HEK293 (cell line): ENCODE results near the gene SLC30A5.

ENCODE experiments used
- CTCF ChIA-PET: fragments of 350-600 bp; formaldehyde crosslinking; extraction: SDS; loops from one replicate; lab custom pipeline; 2021; ENCODE audit warnings: antibody characterized with exemption; lab: Yijun Ruan, JAX
- POLR2A ChIA-PET: fragments of 300-600 bp; formaldehyde crosslinking; extraction: SDS; loops from one replicate; lab custom pipeline; 2020; ENCODE audit warnings: antibody characterized with exemption, inconsistent platforms; lab: Yijun Ruan, JAX
- H3K27ac ChIP-seq: fragments of 200-500 bp; sonication (Bioruptor generic); 2 replicates; pipeline ENCODE4 v1.5.1; 2014; ENCODE audit warnings: low read depth, low read length, control low read depth, inconsistent platforms; ENCODE audit errors: extremely low read depth
- H3K36me3 ChIP-seq, 2 experiments: fragments of 200-500 bp in 1 of 2; sonication (Bioruptor generic) in 1 of 2; 1 replicate in 1 of 2; 2 replicates in 1 of 2; pipeline ENCODE4 v1.5.1; 2014 to 2017; ENCODE audit warnings: inconsistent platforms in 2 of 2, low read length in 2 of 2; ENCODE audit not compliant: control insufficient read depth in 2 of 2, insufficient read depth in 1 of 2
- H3K4me1 ChIP-seq: fragments of 200-500 bp; sonication (Bioruptor generic); 2 replicates; pipeline ENCODE4 v1.5.1; 2014; ENCODE audit warnings: mild to moderate bottlenecking, low read length, inconsistent platforms; ENCODE audit not compliant: control insufficient read depth, insufficient read depth
- H3K4me3 ChIP-seq: 2 replicates; pipeline ENCODE4 v1.5.1; 2011; ENCODE audit warnings: low read depth, mild to moderate bottlenecking, control low read depth, low read length, moderate library complexity
- H3K9me3 ChIP-seq: fragments of 200-500 bp; sonication (Bioruptor generic); 2 replicates; pipeline ENCODE4 v1.5.1; 2014; ENCODE audit warnings: low read depth, low read length, inconsistent platforms; ENCODE audit not compliant: control insufficient read depth, insufficient read depth
- SETDB1 ChIP-seq: IDR thresholded peaks from one replicate; pipeline ENCODE4 v1.6.1; 2017; ENCODE audit warnings: mild to moderate bottlenecking, low read length, moderate library complexity, mixed read lengths; ENCODE audit not compliant: insufficient read length
- SP7 ChIP-seq: fragments of 450-650 bp; formaldehyde crosslinking; IDR thresholded peaks from 2 replicates; pipeline ENCODE4 v1.5.1; 2016; ENCODE audit warnings: missing biosample characterization, missing genetic modification characterization
- ZNF548 ChIP-seq: fragments of 450-650 bp; formaldehyde crosslinking; IDR thresholded peaks from 2 replicates; pipeline ENCODE4 v1.5.1; 2016; ENCODE audit warnings: missing biosample characterization, missing genetic modification characterization
- ZNF558 ChIP-seq: fragments of 450-650 bp; formaldehyde crosslinking; IDR thresholded peaks from 2 replicates; pipeline ENCODE4 v1.5.1; 2016; ENCODE audit warnings: missing biosample characterization, missing genetic modification characterization
- ZNF664 ChIP-seq: fragments of 450-650 bp; formaldehyde crosslinking; IDR thresholded peaks from 2 replicates; pipeline ENCODE4 v1.5.1; 2016; ENCODE audit warnings: missing biosample characterization, missing genetic modification characterization
- ZNF670 ChIP-seq: fragments of 450-650 bp; formaldehyde crosslinking; IDR thresholded peaks from 2 replicates; pipeline ENCODE4 v1.5.1; 2016; ENCODE audit warnings: missing biosample characterization, missing genetic modification characterization, low read depth
- TF ChIP-seq, protein P1 (sequence below): fragments of 450-650 bp; formaldehyde crosslinking; IDR thresholded peaks from 2 replicates; pipeline ENCODE4 v1.5.1; 2016; ENCODE audit warnings: missing biosample characterization, missing genetic modification characterization, low read depth
- TF ChIP-seq, protein P2 (sequence below): fragments of 450-650 bp; formaldehyde crosslinking; IDR thresholded peaks from 2 replicates; pipeline ENCODE4 v1.5.1; 2016; ENCODE audit warnings: missing biosample characterization, missing genetic modification characterization
- TF ChIP-seq, protein P3 (sequence below): fragments of 450-650 bp; formaldehyde crosslinking; IDR thresholded peaks from 2 replicates; pipeline ENCODE4 v1.5.0; 2017; ENCODE audit warnings: missing biosample characterization, missing genetic modification characterization, borderline replicate concordance
- TF ChIP-seq, protein P4 (sequence below): fragments of 450-650 bp; formaldehyde crosslinking; IDR thresholded peaks from 2 replicates; pipeline ENCODE4 v1.5.1; 2016; ENCODE audit warnings: missing biosample characterization, missing genetic modification characterization

The SLC30A5 gene

DNA sequence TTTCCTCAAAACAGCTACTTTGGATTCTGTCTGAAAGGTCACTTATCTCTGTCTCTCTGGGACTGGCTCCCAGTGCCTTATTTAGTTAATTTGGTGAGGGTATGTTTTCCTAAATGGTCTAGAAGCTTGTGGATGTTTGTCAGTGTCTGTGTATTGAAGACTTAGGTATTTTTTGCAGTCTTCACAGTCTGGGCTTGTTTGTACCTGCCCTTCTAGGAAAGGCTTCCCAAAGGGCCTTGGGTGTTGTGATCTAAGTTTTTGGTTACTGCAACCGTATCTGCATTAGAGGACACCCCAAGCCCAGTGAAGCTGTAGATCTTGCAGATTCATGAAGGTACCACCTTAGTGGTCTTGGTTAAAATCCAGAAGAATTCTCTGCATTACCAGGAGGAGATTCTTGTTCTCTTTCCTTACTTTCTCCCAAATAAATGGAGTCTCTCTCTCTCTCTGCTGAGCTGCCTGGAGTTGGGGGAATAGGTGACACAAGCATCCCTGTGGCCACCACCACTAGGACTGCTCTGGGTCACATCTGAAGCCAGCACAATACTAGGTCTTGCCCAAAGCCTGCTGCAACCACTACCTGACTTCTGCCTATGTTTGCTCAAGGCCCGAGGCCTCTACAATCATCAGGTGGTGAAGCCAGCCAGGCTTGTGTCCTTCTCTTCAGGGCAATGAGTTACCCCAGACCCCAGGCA lies 55.3 kb downstream of the SLC30A5 start:
- CTCF ChIA-PET, result no interaction called here
- no peak overlapping the region for H3K27ac ChIP-seq
- no peak for TF ChIP-seq ZNF548 (tag by site-specific recombination)
- TF ChIP-seq, all 188 proteins: peak for 0
- no peaks in the 10 kb centered on the region for H3K36me3 ChIP-seq
- POLR2A ChIA-PET, result no interaction called here
- H3K9me3 ChIP-seq, result no peaks in the 10 kb centered on the region
- no peak overlapping the region for H3K4me3 ChIP-seq
- no peaks in the 10 kb centered on the region for H3K4me1 ChIP-seq

DNA sequence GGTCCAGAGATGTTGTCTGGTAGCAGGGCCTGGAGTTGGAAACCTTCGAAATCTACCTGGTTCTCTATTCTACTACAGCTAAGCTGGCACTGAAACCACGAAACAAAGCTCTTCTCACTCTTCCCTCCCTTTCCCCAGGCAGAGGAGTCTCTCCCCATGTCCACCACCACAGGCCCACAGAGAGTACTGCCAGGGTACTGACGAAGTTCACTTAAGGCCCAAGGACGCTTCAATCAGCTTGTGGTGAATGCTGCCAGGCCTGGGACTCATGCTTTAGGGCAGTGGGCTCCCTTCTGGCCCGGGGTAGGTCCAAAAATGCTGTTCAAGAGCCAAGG lies 55.8 kb downstream of the SLC30A5 start:
- H3K4me3 ChIP-seq, result no peak overlapping the region
- H3K9me3 ChIP-seq, result no peaks in the 10 kb centered on the region
- ChIA-PET POLR2A (no interaction called here), CTCF (no interaction called here)
- H3K36me3 ChIP-seq, result no peaks in the 10 kb centered on the region
- H3K4me1 ChIP-seq, result no peaks in the 10 kb centered on the region
- TF ChIP-seq ZNF664 (tag by site-specific recombination) (no peak), SETDB1 (no peak), ZNF558 (tag by site-specific recombination) (no peak), SP7 (tag by site-specific recombination) (no peak), ZNF670 (no peak)
- TF ChIP-seq, protein P1, sequence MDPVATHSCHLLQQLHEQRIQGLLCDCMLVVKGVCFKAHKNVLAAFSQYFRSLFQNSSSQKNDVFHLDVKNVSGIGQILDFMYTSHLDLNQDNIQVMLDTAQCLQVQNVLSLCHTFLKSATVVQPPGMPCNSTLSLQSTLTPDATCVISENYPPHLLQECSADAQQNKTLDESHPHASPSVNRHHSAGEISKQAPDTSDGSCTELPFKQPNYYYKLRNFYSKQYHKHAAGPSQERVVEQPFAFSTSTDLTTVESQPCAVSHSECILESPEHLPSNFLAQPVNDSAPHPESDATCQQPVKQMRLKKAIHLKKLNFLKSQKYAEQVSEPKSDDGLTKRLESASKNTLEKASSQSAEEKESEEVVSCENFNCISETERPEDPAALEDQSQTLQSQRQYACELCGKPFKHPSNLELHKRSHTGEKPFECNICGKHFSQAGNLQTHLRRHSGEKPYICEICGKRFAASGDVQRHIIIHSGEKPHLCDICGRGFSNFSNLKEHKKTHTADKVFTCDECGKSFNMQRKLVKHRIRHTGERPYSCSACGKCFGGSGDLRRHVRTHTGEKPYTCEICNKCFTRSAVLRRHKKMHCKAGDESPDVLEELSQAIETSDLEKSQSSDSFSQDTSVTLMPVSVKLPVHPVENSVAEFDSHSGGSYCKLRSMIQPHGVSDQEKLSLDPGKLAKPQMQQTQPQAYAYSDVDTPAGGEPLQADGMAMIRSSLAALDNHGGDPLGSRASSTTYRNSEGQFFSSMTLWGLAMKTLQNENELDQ (tag by site-specific recombination), result no peak
- TF ChIP-seq, protein P2, sequence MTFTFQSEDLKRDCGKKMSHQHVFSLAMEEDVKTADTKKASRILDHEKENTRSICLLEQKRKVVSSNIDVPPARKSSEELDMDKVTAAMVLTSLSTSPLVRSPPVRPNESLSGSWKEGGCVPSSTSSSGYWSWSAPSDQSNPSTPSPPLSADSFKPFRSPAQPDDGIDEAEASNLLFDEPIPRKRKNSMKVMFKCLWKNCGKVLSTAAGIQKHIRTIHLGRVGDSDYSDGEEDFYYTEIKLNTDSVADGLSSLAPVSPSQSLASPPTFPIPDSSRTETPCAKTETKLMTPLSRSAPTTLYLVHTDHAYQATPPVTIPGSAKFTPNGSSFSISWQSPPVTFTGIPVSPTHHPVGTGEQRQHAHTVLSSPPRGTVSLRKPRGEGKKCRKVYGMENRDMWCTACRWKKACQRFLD (tag by site-specific recombination), result no peak
- TF ChIP-seq, protein P3, sequence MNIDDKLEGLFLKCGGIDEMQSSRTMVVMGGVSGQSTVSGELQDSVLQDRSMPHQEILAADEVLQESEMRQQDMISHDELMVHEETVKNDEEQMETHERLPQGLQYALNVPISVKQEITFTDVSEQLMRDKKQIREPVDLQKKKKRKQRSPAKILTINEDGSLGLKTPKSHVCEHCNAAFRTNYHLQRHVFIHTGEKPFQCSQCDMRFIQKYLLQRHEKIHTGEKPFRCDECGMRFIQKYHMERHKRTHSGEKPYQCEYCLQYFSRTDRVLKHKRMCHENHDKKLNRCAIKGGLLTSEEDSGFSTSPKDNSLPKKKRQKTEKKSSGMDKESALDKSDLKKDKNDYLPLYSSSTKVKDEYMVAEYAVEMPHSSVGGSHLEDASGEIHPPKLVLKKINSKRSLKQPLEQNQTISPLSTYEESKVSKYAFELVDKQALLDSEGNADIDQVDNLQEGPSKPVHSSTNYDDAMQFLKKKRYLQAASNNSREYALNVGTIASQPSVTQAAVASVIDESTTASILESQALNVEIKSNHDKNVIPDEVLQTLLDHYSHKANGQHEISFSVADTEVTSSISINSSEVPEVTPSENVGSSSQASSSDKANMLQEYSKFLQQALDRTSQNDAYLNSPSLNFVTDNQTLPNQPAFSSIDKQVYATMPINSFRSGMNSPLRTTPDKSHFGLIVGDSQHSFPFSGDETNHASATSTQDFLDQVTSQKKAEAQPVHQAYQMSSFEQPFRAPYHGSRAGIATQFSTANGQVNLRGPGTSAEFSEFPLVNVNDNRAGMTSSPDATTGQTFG (tag by site-specific recombination), result no peak
- TF ChIP-seq, protein P4, sequence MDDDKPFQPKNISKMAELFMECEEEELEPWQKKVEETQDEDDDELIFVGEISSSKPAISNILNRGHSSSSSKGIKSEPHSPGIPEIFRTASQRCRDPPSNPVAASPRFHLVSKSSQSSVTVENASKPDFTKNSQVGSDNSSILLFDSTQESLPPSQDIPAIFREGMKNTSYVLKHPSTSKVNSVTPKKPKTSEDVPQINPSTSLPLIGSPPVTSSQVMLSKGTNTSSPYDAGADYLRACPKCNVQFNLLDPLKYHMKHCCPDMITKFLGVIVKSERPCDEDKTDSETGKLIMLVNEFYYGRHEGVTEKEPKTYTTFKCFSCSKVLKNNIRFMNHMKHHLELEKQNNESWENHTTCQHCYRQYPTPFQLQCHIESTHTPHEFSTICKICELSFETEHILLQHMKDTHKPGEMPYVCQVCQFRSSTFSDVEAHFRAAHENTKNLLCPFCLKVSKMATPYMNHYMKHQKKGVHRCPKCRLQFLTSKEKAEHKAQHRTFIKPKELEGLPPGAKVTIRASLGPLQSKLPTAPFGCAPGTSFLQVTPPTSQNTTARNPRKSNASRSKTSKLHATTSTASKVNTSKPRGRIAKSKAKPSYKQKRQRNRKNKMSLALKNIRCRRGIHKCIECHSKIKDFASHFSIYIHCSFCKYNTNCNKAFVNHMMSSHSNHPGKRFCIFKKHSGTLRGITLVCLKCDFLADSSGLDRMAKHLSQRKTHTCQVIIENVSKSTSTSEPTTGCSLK (tag by site-specific recombination), result no peak
- no peak overlapping the region for H3K27ac ChIP-seq

DNA sequence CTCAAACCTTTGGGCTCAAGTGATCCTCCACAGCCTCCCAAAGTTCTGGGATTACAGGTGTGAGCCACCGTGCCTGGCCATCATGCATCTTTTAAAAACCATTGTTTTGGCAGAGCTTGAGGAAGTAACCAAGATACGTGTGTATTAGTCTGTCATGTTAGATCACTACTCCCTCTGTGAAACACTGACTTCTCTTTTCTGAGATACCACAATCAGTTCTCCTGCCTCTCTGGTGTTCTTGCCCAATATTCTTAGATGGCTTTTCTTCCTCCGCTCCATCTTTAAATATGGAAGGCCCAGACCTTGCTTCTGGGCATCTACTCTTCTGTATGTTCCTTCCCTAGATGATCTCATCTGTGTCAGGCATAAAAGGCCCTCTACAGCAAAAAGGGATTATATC lies 58.9 kb downstream of the SLC30A5 start:
- ChIA-PET CTCF (no interaction called here), POLR2A (no interaction called here)
- TF ChIP-seq, protein P1 (tag by site-specific recombination), result no peak
- H3K27ac ChIP-seq, result no peak overlapping the region
- H3K36me3 ChIP-seq, result no peaks in the 10 kb centered on the region
- no peaks in the 10 kb centered on the region for H3K4me1 ChIP-seq
- no peak overlapping the region for H3K4me3 ChIP-seq
- no peaks in the 10 kb centered on the region for H3K9me3 ChIP-seq
